NCI-H1930 (cell line): Measurements from ENCODE around the gene SYNCRIP.
"Not testable (repeated sequence)": the region's sequence is repeated elsewhere in the genome, so short reads cannot be mapped to it uniquely, and the experiment has no call there.

ENCODE experiments used
- DNase-seq, 2 experiments: peaks; one replicate each; lab custom pipeline; 2025; lab: John Stamatoyannopoulos, UW

The SYNCRIP gene

DNA sequence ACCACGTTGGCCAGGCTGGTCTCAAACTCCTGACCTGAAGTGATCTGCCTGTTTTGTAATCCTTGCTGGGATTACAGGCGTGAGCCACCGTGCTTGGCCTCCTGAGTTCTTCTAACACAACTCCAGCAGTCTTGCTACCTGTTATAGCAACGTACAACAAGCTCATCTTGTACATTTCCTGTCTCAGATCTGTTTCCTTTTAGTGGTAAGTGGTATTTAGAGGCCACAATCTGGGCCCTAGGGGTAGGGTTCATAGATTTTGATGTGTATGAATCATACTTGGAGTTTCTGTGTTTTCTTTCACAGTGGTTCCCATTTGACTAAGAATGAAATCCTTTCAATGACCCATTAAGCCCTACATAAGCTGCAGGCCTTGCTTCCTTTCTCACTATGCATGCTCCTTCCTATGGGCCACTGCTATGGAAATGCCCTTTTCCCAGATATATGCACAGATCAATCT lies 27.1 kb upstream of the SYNCRIP start:
- no peak for DNase-seq

DNA sequence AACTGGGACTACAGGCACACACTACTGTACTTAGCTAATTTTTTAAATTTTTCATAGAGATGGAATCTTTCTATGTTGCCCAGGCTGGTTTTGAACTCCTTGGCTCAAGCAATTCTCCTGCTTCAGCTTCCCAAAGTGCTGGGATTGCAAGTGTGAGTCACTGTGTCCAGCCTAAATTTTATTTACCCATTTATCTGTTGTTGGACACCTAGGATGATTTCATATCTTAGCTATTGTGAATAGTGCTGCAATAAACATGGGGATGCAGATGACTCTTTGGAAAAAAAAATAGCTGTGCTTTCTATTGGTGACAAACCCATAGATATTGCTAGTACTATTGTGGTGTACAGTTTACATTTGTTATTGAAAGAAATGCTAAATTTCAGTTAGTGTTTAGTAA lies 19.6 kb upstream of the SYNCRIP start:
- no peak for DNase-seq

DNA sequence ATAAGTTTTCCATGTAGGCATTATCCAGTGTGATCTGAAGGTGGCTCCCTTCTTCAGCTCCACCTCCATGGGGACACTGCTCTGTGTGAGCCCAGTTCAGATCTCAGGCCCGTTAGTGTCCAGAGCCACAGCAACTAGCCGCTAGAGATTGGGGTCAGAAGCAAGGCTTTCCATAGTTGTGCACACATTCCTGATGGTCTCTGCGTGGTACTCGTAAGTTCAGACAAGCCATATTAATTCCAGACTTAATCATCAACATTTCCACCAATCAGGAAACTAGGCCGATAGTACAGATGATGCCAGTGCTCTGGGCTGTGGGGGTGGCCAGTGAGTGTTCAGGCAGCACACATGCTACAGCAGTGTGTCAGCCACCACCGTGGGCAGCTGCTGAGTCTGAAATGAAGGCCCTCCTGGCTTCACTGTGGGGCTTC lies 17.5 kb upstream of the SYNCRIP start:
- no peak for DNase-seq

DNA sequence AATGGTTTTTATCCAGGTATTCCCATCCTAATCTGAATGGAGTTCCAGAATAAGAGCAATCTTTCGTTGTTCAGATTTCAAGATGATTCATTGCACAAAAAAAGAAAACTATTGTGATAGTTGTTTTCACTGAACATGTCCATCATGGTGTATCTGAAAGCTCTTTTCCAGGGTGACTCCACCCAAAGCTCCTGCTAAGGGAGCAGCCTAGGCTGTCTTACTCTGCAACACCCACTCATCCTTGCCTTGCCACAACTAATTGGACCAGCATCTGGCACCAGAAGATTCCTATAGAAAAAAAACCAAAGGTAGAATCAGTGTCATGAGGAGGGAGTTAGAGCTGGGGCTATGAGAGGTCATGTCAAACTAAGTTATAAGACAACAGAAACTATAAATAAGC lies 7.9 kb upstream of the SYNCRIP start:
- no peak for DNase-seq

DNA sequence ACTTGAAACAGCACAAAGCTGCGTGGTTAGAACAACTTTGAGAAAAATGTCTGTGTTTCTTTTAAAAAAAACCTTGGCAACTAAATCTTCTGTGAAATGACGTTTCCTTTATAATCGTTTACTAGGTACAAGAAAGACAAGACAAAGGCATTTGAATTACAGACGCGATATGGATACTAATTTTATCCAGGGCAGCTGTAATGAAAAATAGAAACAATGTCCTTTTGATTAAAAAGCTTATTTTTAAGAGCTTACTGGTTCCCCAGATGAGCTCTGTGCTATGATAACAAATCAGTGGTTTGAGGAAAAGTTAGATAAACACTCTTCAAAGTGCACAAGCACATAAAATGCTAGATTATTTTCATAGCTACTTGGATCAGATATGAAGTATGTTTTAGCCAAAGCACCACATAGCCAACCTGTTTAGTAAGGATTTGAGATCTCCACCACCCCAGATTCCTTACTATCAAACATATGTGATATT lies 1.6 kb upstream of the SYNCRIP start:
- no peak for DNase-seq

DNA sequence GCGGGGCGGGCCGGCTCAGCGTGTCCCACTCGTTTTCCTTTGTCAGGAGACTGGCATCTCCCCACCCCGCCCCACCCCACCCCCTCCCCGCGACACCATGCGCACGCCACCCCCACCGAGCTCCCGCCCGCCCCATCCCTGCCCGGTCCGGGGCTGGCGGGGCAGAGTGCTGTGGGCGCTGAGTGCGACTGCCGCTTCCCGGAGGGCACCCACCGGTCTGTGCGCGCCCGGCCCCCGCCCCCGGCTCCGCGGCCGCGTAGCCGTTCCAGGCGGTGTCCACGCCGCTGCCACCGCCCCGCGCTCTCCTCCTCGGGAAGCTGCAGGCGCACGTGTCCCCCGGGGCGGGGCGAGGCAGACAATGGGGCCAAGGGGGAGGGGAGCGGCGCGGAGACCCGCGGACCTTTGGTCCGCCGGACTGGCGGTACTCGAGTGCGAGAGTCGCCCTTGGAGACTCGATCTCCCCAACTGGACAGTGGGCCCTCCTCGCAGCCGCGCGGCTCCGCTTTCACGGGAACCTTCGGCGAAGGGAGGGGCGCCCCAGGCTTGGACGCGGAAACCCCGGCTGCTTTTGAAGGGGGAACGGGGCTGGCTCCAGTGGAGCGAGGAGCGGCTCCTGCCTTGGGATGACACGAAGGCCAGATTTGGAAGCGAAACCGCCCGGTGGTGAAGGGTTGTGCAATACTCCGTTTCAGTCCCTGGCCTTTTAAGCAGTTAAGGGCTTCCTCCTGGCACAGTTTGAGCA lies 1.0 kb upstream of the SYNCRIP start:
- peak; percentile 76 to 80 for DNase-seq

DNA sequence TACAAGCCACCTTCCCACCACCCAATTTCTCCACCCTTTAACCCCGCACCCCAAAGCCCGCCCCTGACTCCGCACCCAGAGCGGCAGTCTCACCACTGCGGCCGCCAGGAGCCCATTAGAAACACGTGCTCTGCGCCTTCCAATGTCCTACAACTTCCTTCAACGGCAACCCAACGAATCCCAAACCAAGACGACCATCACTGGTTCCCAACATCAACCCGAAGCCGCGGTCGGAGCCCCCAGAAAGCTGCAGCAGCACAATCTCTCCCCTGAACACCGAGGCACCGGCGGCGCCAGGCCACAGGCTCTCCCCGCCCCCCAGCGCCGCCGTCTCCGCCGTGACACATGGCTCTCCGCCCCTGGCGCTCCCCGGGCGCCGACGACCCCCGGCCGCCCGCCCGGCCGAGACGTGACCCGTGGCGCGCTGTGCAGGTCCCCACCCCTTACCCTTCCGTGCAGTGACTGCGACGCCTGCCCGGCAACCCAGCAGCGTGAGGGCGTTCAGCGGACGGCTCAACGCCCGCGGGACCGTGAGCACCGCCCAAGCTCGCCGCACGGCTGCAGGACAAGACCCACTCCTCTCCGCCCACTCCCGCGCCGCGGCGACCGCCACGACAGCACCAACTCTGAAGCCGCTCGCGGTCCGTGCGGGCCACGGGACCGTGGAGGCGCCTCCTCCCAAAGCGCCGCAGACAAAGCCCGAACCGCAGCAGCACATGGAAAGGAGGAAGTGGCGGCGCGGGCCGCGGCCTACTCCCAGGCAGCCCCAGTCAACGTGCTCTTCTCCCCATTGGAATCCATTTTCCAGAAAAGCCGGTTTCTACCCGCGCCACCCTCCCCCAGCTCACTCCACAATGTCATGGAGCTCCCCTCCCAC lies 551 bp downstream of the SYNCRIP start:
- DNase-seq = no peak

DNA sequence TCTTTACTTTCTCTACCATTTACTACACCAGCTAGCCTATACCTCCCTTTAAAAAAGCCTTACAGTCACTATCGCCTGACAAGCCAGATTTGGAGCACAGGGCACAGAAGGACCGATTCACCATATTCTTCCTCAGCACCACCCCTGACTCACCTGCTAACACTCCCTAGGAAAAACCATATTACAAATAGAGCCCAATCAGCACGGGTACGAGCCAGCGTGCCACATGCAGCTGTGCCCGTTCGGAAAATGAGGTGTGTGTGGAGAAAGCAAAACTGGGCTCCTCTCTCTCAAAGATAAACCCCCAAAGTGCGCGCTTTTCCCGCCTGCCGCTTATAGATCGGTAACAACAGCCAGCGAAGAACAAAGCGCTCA lies 1.2 kb downstream of the SYNCRIP start:
- no peak for DNase-seq

DNA sequence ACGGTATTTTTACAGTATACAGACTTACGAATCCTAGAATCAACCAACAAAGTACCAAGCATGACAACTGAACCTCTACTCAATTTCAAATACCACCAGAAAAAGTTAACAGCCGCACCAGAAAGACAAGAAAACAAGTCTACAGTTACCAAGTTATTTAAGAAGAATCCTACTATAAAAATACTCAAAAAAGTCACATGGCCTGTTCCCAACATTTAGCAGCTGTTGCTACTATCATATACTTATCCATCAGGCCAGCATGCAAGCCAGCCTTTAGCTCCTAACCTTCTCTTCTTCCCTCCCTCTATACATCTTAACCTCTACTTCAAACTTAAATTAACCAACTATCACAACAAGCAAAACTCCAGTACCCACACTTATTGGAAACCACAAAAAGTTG lies 1.9 kb downstream of the SYNCRIP start:
- DNase-seq = no peak

DNA sequence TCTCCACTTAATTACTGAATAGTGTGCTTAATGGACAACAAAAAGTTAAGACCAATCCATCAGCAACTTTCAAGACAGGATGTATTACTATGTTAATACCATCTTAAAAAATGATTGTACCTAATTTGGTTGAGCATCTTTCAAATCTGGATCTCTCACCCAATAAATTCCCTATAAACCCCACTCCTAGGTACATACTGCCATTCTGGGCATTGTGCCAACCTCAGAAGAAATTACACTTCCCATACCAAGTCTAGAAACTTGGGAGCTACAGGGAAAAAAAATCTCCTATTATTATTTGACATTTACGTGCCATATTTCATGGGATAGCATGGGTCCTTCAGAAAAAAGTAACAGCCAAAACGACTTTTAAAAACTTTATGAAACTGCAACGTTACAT lies 5.1 kb downstream of the SYNCRIP start:
- DNase-seq = no peak

DNA sequence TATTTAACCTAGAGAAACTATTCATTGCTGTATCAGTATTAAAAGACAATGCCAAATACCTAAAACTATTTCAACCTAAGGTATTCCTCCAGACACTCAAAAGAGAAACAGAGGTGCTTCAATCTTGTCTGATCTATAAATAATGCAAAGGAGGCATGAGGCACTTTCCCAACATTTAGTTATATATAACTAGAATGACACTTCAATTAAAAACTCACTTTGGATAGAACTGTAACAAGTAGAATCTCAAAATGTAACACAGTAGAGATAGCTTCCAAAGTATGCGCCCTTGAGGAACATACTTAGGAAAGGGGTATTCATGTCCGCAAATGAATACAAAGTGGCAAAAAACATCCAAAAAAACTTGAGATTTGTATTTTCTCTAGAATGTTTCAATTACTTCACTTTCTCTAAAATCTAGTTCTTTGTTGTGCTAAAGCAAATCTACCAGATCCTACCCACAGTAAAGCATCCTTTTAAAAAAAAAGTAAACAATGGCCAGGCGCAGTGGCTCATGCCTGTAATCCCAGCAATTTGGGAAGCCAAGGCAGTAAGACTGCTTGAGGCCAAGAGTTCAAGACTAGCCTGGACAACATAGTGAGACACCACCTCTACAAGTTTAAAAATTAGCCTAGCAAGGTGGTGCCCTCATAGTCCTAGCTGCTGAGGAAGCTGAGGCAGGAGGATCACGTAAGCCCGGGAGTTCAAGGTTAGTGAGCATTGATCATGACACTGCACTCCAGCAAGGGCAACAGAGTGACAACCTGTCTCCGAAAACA lies 10.3 kb downstream of the SYNCRIP start:
- DNase-seq = no peak

DNA sequence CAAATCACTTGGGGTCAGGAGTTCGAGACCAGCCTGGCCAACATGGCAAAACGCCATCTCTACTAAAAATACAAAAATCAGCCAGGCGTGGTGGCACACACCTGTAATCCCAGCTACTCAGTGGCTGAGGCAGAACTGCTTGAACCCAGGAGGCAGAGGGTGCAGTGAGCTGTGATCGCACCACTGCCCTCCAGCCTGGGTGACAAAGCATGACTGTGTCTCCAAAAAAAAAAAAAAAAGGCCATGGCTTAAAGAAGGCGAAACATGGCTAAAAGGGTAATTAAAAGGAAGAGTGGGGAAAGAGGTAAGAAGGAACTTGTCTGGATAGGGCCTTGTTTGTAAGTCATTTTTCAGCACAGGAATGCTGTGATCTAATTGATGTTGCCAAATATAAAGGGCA lies 11.6 kb downstream of the SYNCRIP start:
- DNase-seq = not testable (repeated sequence)

DNA sequence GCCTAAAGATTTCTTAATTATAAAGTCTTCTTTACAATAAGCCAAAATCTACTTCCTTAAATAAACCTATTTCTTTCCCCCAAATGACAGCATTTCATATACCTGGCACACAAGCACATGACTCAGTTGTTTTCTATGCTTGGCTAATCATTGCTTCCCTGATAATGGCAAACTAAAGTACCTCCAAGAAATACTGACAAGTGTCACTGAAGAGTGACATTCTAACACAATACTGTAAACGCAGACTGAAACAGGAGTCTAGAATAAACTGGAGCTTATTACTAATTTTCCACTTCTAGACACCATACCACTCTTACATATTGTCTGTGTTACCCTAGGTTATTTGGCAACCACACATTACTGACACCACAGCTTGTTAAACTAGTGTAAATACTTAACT lies 14.3 kb downstream of the SYNCRIP start:
- no peak for DNase-seq

DNA sequence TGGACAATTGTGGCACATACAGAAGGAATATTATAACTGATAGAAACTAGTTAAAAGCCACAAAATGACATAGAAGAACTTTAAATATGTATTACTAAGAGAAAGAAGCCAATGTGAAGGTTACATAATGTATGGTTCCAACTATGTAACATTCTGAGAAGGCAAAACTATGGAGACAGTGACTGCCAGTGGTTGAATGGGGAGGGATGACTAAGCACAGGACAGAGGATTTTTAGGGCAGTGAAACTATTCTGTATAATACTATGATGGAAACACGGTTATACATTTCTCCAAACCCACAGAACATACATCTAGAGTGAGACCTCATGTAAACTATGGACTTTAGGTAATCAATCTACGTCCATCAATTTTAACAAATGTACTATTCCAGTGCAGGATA lies 22.4 kb downstream of the SYNCRIP start:
- DNase-seq = no peak

DNA sequence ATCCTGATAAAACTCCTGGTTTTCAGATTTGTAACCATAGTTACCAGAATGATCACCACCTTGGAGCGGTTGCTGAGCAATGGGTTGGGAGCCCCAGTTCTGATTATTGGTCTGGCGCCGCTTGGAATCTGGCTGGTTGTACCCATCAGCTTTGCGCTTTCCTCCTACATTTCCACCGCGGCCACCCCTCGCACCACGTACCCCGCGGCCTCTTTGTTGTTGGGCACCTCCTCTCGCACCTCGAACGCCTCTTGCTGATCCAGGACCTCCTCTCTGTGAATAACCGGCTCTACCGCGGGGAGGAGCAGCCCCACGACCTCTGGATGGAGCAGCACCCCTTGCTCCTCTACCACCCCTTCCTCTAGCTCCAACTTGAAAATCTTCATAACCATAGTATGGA lies 27.9 kb downstream of the SYNCRIP start:
- DNase-seq = no peak

DNA sequence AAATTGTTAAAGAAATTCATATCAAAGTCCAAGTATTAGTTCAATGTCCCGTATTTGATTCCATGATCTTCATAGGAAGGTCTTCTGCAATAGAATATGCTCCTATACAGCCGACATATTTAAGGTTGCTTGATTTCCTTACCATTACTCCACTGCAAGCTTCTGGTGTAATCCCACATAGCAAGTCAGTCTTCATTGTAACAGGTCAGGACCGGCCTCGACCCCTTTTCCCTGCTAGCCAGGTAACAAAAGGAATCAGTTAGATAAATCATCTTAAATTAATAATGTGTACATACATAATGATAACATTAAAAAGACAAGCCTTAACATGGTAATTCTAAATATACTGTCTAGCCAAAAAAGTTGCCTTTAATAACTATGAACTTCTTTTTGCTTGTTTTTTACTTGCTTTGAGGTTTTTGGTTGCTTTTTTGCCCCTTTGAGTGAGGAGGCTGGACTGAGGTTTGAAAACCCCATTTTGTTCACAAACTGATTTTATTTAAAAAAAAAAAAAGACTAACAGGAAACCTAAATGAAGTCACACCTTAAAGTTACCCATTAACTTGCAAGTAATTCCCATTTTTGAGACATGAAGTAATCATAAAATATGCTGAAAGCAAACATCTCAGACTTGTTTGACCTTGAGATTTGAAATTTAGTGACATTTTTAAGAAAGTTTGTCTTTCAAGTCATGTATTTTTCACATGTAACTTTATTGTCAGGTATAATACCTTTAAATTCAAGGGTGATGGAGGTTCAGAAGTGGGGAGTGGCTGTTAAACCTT lies 29.8 kb downstream of the SYNCRIP start:
- DNase-seq = no peak

DNA sequence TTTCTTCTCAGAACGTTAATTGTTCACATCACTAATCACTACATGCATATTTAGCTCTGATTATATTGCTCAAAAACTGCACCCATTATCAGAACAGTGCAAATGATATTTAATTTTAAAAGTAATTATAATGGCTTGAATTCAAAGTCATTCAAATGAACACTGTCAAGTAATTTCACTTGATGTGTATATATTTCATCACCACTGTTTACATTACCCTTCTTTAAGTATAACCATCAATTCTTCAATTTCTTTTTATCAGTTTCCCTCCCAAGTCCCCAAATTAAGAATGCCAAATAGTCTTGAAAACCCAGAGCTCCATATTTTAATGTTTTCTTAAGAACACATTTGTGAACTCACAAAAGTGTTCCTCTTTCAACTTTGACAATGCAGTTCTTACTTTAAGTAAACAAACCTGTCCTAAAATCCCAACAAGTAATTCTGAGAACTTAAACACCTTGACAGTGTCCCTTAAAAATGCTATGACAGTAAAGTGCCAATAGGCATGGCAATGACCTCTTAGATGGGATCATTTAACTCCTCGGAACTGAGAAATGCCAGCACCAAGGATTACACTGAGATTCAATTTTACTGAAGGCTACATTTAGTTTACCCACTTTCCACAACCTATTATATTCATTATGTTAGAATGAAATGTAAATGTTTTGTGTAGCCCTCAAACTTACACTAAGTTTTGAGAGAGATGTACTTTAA lies 32.3 kb downstream of the SYNCRIP start:
- no peak for DNase-seq

DNA sequence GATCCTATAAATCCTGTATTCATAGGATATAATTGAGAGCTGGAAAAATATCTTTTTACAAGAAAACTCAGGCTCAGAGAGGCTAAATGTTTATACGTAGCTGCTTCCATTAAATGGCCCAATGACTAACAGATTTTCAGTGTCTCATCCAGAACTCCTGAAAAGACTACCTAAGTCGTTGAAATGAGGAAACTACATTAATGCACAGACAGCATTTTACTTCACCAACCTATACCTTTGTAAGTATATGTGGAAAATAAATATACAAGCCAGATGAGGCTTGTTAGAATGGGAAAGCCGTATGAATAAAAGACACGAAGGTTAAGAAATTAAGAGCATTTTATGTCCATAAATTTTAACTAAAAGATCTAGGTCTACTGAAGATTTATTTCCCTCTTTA lies 40.6 kb downstream of the SYNCRIP start:
- DNase-seq = no peak

DNA sequence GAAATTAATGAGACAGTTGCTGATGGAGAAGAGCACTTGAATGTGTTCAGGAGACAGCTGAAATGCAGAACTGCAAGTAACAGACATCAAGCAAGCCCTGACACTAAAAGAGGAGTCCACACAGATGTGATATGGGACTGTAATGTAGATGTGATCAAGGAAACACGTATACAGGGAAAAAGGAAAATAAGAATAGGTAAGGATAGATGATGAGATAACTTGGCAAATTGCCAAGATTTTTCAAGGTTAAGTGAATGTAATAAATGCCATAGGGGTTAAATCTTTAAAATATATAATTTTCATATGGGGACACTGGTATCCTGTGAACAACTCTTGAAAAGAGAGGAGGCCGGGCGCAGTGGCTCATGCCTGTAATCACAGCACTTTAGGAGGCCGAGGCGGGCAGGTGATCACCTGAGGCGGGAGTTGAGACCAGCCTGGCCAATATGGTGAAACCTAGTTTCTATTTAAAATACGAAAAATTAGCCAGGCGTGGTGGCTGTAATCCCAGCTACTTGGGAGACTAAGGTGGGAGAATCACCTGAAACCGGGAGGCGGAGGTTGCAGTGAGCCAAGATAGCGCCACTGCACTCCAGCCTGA lies 41.9 kb downstream of the SYNCRIP start:
- DNase-seq = no peak

DNA sequence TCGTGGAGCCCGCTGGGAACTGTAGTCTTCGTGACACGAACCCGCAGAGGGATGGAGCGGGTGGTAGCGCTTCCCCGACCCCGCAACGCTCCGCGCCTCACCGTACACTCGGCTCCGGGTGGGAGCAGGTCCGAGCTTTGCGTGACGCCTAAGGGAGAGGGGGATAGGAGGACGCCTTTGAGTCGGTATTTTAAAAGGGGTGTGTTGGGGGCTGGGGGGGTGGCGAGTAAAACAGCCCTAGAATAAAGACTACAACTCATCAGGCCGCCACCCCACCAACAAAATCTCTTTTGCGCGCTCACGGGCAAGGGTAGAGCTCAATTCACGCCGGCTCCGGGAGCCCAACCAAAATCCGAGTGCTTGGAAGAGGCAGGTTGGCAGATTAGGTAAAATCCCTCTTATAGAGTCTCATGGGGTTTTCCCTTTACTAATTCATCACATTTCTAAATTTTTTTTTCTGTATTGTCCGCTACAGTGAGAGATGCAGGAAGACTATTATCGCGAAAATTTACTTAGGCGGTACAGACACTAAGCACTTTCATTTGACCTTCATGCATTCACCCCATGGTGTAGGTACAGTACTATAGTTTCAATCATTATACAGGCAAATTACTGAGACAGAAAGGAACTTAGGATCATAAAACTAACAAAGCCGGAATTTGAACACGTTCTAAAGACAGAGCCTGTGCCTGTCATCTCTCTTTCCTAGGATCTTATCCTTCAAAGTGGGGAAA lies 48.3 kb downstream of the SYNCRIP start:
- no peak for DNase-seq
